Measurements from ENCODE around the gene LSS. TPM values are rescaled to one million over a fixed set of nuclear protein-coding genes. Genes with fewer than 3 reads are reported as not detected.
A peak's percentile ranks its signal among the peaks of the same experiment; 100 is the strongest.

LSS gene
- total RNA-seq, 2 experiments from 2014 or later = 9.6 to 12.6 TPM

DNA sequence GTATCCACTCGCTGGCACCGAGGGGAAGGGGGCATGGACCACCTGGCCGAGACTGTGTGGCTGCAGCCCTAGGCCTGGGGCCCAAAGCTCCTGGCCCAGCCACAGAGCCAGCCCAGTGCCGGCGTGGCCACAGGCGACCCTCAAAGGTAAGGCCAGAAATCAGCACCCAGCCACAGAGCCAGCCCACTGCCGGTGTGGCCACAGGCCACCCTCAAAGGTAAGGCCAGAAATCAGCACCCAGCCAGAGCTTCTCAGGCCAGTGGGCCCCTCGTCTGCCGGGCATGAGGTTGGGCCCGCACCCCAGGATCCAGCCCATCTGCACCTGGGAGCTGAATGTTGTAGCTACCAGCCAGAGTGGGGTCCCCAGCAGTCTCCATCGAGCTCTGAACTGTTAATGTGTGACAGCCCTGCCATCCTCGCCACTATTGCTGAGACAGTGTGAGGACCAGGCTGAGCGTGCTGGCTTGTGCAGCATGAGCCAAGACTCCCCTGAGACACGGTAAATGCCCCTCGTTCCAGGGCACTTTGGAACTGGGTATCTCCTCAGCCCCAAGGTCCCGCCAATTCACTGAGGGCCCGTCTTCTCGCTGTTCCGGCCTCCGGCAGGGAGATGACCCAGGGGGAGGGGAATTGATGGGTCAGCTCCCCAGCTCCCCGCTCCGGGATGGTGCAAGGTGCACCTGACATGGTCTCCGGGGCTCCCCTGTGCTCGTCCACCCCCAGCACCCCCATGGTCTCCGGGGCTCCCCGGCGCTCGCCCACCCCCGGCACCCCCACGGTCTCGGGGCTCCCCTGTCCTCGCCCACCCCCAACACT is 68.5 kb downstream of the LSS start:
- Mint-ChIP-seq H3K36me3 (ENCODE audit: low read depth) (no peaks in the 10 kb centered on the region), H3K4me3 (no peak overlapping the region), H3K4me1 (ENCODE audit: low read depth) (no peaks in the 10 kb centered on the region), H3K27me3 (ENCODE audit: low read depth) (no peaks in the 10 kb centered on the region), H3K9me3 (no peaks in the 10 kb centered on the region), H3K27ac (no peak overlapping the region)
- DNase-seq = no peak
- intact Hi-C loops (cut with micrococcal nuclease) = no loop called here
- CTCF ChIA-PET = no interaction called here

DNA sequence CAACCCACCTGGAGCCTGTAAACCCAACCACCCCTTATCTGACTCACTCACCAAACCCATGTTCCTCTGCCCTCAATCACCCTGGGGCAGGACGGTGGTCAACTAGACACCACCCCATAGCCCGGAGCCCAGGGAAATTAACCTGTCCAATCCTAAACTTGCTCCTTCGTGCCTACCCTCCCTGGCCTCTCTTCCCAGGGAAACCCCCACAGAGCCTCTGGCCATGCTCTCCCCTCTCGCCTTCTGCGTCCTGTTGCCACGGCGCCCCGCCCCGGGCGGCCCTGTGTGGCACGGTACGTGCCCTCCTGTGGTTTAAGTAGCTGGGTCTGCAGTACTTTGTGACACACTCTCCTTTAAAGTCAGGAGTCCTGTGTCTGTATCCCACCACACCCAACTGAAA is 69.2 kb downstream of the LSS start:
- intact Hi-C loops (cut with micrococcal nuclease) = no loop called here
- Mint-ChIP-seq H3K9me3 (no peaks in the 10 kb centered on the region), H3K4me1 (ENCODE audit: low read depth) (no peaks in the 10 kb centered on the region), H3K36me3 (ENCODE audit: low read depth) (no peaks in the 10 kb centered on the region), H3K27ac (no peak overlapping the region), H3K27me3 (ENCODE audit: low read depth) (no peaks in the 10 kb centered on the region), H3K4me3 (no peak overlapping the region)
- DNase-seq = no peak
- CTCF ChIA-PET = no interaction called here

DNA sequence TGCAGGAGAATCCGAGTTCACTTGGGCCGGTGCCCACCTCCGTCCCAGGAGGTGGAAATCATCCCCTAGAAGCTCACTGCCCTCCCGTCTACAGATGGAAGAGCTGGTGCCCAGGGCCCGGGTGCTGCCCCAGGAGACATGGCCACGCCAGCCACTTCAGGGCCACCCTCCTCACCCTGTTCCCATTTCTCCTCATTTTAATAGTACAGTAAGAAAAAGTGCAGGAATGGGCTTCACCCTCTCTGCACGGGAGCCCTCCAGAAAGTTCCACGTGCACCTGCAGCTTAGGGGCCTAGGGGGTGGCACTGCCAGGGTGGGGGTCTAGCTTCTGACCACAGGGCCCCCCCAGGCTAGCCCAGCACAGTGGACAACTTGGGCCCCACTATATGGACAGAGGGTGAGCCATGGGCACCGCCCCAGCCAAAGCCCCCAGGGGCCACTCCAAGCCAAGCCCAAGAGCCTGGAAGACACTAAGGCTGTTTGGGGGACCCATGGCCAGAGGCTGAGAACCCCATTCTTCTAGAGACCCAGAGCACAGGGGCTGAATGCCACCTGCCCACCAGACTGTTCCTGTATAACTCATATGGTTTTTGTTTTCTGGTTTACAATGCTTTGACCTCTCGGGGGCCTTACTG is 69.8 kb downstream of the LSS start:
- Mint-ChIP-seq H3K9me3 (no peaks in the 10 kb centered on the region), H3K4me1 (ENCODE audit: low read depth) (no peaks in the 10 kb centered on the region)
- CTCF ChIA-PET = no interaction called here

DNA sequence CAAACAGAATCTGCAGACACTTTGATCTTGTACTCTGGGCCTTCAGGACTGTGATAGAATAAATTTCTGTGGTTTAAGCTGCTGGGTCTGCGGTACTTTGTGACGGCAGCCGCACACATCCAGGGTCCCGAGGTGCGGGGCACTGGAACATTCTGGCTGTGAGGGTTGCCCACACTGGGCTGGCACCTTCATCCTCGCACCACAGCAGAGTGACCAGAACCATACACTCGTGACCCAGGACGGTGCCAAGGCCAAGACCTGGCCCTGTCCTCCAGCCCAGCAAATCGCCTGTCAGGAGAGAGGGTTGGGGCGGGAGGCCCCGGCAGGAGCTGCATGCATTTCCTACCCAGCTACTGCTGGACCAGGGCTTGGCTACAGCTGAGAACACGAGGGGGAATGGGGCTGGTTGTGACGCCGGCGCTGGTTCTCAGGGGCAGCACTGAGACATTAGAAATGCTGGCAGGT is 70.6 kb downstream of the LSS start:
- no peak overlapping the region for H3K27ac Mint-ChIP-seq
- no peak overlapping the region for H3K4me3 Mint-ChIP-seq
- no peaks in the 10 kb centered on the region for H3K27me3 Mint-ChIP-seq (ENCODE audit: low read depth)
- intact Hi-C loops (cut with micrococcal nuclease) = no loop called here
- H3K36me3 Mint-ChIP-seq (ENCODE audit: low read depth) = no peaks in the 10 kb centered on the region
- DNase-seq = no peak
- CTCF ChIA-PET = no interaction called here
- no peaks in the 10 kb centered on the region for H3K4me1 Mint-ChIP-seq (ENCODE audit: low read depth)
- H3K9me3 Mint-ChIP-seq = no peaks in the 10 kb centered on the region

More for the DNA sequence above, 69.8 kb downstream of the LSS start:
- H3K36me3 Mint-ChIP-seq (ENCODE audit: low read depth) = no peaks in the 10 kb centered on the region
- H3K4me3 Mint-ChIP-seq = no peak overlapping the region
- intact Hi-C loops (cut with micrococcal nuclease) = no loop called here
- H3K27ac Mint-ChIP-seq = no peak overlapping the region
- DNase-seq = no peak
- H3K27me3 Mint-ChIP-seq (ENCODE audit: low read depth) = no peaks in the 10 kb centered on the region

DNA sequence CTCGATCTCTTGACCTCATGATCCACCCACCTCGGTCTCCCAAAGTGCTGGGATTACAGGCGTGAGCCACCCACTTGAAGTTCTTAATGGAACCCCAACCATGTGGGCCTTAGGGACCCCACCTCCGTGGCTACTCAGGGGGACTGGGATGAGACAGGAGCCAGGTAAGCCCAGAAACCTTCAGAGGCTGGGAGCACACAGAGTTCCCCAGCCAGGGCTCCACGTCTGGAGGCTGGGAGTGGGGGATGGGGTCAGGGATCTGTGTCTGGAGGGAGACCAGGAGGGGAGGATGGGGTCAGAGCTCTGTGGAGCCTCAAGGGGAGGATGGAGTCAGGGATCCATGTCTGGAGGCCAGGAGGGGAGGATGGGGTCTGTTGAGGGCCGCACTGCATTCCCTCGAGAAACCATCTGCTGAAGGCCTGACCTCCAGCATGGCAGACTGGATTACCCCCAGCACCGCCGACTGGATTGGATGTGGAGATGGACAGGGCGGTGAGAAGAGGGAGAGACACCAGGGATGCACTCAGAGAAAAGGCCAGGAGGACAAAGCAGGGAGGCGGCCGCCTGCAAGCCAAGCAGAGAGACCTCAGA is 71.1 kb downstream of the LSS start:
- H3K27ac Mint-ChIP-seq = no peak overlapping the region
- DNase-seq = no peak
- H3K36me3 Mint-ChIP-seq (ENCODE audit: low read depth) = no peaks in the 10 kb centered on the region
- no peaks in the 10 kb centered on the region for H3K9me3 Mint-ChIP-seq
- intact Hi-C loops (cut with micrococcal nuclease) = no loop called here
- peaks cover 2% of the 10 kb centered on the region for H3K4me1 Mint-ChIP-seq (ENCODE audit: low read depth)
- CTCF ChIA-PET = no interaction called here
- no peak overlapping the region for H3K4me3 Mint-ChIP-seq
- H3K27me3 Mint-ChIP-seq (ENCODE audit: low read depth) = no peaks in the 10 kb centered on the region

DNA sequence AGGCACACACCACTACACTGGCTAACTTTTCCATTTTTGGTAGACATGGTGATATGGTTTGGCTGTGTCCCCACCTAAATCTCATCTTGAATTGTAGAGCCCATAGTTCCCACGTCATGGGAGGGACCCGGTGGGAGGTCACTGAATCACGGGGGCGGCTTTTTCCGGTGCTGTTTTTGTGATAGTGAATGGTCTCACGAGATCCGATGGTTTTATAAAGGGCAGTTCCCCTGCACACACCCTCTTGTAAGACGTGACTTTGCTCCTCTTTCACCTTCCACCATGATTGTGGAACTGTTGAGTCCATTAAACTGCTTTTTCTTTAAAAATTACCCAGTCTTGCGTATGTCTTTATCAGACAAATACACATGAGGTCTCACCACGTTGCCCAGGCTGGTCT is 71.9 kb downstream of the LSS start:
- Mint-ChIP-seq H3K4me1 (ENCODE audit: low read depth) (peaks cover 2% of the 10 kb centered on the region), H3K9me3 (no peaks in the 10 kb centered on the region), H3K36me3 (ENCODE audit: low read depth) (no peaks in the 10 kb centered on the region), H3K27ac (no peak overlapping the region), H3K27me3 (ENCODE audit: low read depth) (no peaks in the 10 kb centered on the region), H3K4me3 (no peak overlapping the region)
- intact Hi-C loops (cut with micrococcal nuclease) = no loop called here
- CTCF ChIA-PET = no interaction called here
- no peak for DNase-seq

DNA sequence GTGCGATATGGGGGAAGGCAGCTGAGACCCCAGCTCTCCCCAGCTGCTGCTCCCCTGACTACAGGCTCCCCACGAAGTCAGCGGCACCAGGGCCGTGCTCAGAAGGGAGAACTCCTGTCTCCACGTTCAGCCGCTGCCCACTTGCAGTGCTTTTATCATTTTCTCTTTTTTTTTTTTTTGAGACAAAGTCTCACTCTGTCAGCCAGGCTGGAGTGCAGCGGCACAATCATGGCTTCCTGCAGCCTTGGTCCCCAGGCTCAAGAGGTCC is 72.3 kb downstream of the LSS start:
- no peak for DNase-seq
- no peak overlapping the region for H3K27ac Mint-ChIP-seq
- no peaks in the 10 kb centered on the region for H3K27me3 Mint-ChIP-seq (ENCODE audit: low read depth)
- no peak overlapping the region for H3K4me3 Mint-ChIP-seq
- H3K4me1 Mint-ChIP-seq (ENCODE audit: low read depth) = peaks cover 2% of the 10 kb centered on the region
- no peaks in the 10 kb centered on the region for H3K9me3 Mint-ChIP-seq
- H3K36me3 Mint-ChIP-seq (ENCODE audit: low read depth) = no peaks in the 10 kb centered on the region
- intact Hi-C loops (cut with micrococcal nuclease) = no loop called here
- CTCF ChIA-PET = no interaction called here

DNA sequence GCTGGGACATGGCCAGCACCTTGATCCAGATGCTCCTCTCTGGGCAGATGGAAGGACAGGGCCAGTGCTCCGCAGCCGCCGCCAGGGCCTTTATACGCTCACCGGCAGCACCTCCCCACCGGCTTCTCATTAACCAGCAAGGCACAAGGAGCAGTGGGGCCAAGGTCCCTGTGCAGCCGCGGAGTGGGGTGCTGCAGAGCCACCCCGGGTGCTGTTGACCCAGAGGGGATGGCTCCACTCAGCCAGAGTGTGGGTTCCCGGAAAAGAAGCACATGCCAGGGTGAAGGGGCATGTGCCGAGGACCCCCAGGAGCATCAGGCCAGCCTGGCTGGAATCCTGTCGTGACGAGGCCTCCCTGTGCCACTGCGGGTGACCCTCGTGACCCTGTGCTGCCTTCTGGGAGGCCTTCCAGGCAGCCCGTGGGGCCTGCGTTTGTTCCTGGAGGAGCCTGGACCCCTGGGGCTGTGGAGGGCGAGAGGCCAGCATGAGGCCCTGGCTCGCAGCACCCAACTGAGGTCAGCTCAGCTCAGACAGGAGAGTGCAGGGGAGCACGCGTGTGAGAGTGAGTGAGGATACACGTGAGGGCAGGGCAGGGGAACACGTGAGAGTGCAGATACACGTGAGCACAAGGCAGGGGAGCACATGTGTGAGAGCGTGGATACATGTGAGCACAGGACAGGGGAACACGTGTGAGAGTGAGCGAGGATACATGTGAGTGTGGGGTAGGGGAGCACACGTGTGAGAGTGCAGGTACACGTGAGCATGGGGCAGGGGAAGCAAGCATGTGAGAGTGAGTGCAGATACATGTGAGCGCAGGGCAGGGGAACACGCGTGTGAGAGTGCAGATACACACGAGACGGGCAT is 72.8 kb downstream of the LSS start, which contains the start of gene FTCD:
TSS of gene FTCD (minus strand) at position 66 of the 864 bp plus-strand sequence. CDS start at position 10, 56 bp downstream.
- H3K27me3 Mint-ChIP-seq (ENCODE audit: low read depth) = no peaks in the 10 kb centered on the region
- no peaks in the 10 kb centered on the region for H3K36me3 Mint-ChIP-seq (ENCODE audit: low read depth)
- H3K4me1 Mint-ChIP-seq (ENCODE audit: low read depth) = peaks cover 2% of the 10 kb centered on the region
- intact Hi-C loops (cut with micrococcal nuclease) = no loop called here
- CTCF ChIA-PET = no interaction called here
- H3K4me3 Mint-ChIP-seq = no peak within 1 kb of the TSS
- no peak for DNase-seq
- H3K9me3 Mint-ChIP-seq = no peaks in the 10 kb centered on the region
- H3K27ac Mint-ChIP-seq = no peak within 1 kb of the TSS

DNA sequence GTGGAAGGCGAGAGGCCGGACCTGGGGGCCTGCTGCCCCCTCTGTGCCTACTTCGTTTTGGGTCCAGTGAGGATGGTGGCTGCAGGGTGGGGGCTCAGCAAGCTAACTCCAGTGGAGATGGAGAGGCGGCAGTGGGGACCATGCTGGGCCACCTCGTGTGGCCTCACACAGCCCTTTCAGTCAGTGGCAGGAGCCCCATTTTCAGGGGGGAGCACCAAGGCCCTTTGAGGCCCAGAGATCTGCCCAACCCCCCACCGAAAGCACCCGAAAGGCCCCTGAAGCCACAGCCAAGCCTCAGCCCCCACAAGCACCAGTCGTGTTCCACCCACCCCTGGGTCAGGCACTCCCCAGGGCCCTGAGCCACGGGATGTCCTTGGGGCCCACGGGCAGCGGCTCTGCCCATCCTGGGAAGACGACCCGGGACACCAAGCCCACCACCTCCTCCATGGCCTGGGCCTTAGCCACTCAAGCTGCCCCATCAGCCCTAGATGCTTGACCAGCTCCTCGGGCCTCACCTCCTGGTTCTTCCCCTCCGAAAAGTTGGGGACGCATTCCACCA is 73.5 kb downstream of the LSS start:
- no peak for DNase-seq
- H3K27ac Mint-ChIP-seq = no peak overlapping the region
- H3K9me3 Mint-ChIP-seq = no peaks in the 10 kb centered on the region
- no peaks in the 10 kb centered on the region for H3K27me3 Mint-ChIP-seq (ENCODE audit: low read depth)
- peaks cover 2% of the 10 kb centered on the region for H3K4me1 Mint-ChIP-seq (ENCODE audit: low read depth)
- CTCF ChIA-PET = no interaction called here
- H3K36me3 Mint-ChIP-seq (ENCODE audit: low read depth) = no peaks in the 10 kb centered on the region
- intact Hi-C loops (cut with micrococcal nuclease) = no loop called here
- no peak overlapping the region for H3K4me3 Mint-ChIP-seq

DNA sequence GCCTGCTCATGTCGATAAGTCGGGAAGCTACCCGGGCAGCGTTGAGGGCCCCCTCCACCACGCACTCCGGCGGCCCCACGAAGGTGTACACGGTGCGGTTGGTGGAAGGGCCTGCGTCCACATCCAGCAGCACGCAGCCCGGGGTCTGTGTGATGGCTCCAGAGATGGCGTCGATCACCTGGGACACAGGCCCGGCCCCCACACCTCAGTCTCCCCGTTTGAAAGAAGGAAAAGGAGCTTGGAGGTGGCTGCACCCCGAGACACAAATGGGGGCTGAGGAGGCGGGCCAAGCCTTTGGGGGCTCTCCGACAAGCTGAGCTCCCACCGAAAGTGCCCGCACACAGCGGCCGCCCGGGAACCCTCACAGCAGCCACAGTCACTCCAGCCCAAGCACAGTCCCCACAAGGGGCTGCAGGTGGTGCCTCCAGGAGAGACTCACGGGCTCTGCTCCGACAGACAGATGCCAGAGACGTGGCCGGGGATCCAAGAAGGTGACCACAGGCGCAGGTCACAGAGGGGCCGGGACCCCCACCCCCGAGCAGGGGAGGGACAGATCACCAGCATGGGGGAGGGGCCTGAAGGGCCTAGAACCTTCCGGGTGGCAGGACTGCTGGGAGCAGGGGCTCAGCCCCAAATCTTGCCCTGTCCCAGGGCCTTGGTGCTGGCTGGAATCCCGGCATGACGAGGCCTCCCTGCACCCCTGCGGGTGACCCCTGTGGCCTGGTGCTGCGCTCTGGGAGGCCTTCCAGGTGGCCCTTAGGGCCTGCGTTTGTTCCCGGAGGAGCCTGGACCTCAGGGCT is 74.2 kb downstream of the LSS start:
- no peak for DNase-seq
- H3K4me3 Mint-ChIP-seq = no peak overlapping the region
- no peaks in the 10 kb centered on the region for H3K36me3 Mint-ChIP-seq (ENCODE audit: low read depth)
- H3K27ac Mint-ChIP-seq = no peak overlapping the region
- intact Hi-C loops (cut with micrococcal nuclease) = no loop called here
- H3K9me3 Mint-ChIP-seq = no peaks in the 10 kb centered on the region
- CTCF ChIA-PET = interaction anchor here (0.8 to 2.0 kb wide), 3 partner anchors 12 to 171 kb away, joined by 3 to 6 read pairs (median 4); a partner anchor contains a TSS
- peaks cover 2% of the 10 kb centered on the region for H3K4me1 Mint-ChIP-seq (ENCODE audit: low read depth)
- no peaks in the 10 kb centered on the region for H3K27me3 Mint-ChIP-seq (ENCODE audit: low read depth)

DNA sequence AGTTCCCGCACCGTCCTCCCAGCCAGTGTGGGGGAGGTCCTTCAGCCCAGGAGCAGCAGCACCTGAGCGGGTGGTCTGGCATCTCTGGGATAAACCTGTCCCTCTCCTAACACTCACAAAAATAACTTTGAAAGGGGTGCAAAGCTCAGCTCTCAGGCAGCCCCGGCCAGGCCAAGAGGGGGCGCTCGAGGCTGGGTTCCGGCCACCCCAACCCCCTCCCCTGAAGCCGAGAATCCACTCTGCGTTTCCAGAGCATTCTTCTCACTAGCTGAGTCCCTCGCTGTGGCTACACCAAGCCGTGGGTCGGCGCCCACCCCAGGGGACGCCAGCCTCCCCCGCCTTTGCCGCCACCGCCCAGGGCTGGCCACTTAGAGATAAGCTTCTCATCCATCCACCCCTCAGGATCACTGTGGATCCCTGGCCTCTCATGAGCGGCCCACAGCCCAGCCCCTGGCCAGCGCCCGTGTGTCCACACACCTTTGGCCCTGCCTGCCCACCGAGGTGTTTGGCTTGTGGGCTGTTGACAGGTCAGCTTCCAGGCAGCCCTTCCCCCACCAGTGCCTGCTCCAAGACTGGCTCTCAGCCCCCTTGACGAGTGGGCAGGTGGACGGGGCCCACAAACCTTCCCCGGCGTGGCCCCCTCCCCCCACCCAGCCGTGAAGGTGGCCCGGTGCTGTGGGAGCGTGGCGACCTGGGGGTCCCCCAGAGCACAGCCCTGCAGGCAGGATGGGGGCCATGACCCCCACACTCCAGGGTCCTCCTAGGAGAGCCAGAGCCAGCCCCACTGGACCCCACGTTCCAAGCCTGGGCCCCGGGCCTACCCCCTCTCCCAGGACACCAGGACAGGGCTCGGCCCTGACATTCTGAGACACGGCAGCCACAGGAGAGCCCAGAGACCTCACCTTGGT is 75.1 kb downstream of the LSS start:
- CTCF ChIA-PET = interaction anchor here (0.7 to 2.0 kb wide), 9 partner anchors 10 to 232 kb away, joined by 3 to 7 read pairs (median 4); a partner anchor contains a TSS
- intact Hi-C loops (cut with micrococcal nuclease) = no loop called here
- H3K27ac Mint-ChIP-seq = no peak overlapping the region
- H3K9me3 Mint-ChIP-seq = no peaks in the 10 kb centered on the region
- no peak overlapping the region for H3K4me3 Mint-ChIP-seq
- no peaks in the 10 kb centered on the region for H3K27me3 Mint-ChIP-seq (ENCODE audit: low read depth)
- no peaks in the 10 kb centered on the region for H3K36me3 Mint-ChIP-seq (ENCODE audit: low read depth)
- peaks cover 2% of the 10 kb centered on the region for H3K4me1 Mint-ChIP-seq (ENCODE audit: low read depth)
- DNase-seq = peak; percentile 72

Data from activated naive CD4-positive, alpha-beta T cell treated with anti-CD3 and anti-CD28 coated beads for 36 hours (primary cell).